Measurements from ENCODE around the gene TBCCD1. TPM values are rescaled to one million over a fixed set of nuclear protein-coding genes. Genes with fewer than 3 reads are reported as not detected.

Gene TBCCD1
- total and polyA plus RNA-seq, 2 of the 8 experiments (the other 6 are each of a cell fraction or from before 2014, with no cell fraction given): 11.3 to 13.9 TPM

GRCh38 chr3:186549497-186549896 lies 17.6 kb downstream of the TBCCD1 start:
- TF ChIP-seq BRCA1 (IDR thresholded peaks at IDR 0.05; ENCODE audit: low read depth, low read length) (no peak), MAFK (IDR thresholded peaks at IDR 0.05; ENCODE audit: low read depth, low read length) (peak; percentile 55; the same call in 1 of the 2 replicates), E2F6 (IDR thresholded peaks at IDR 0.05) (no peak), YY1 (IDR thresholded peaks at IDR 0.05; ENCODE audit: low read depth, low read length) (no peak), KDM5A (IDR thresholded peaks at IDR 0.05; ENCODE audit: low read length) (no peak)
- Histone ChIP-seq H2BK20ac (ENCODE audit: low read length) (no peak overlapping the region), H4K5ac (ENCODE audit: insufficient read length, low read depth, low read length) (no peak overlapping the region), H3K23me2 (ENCODE audit: low read depth, low read length) (no peaks in the 10 kb centered on the region), H3K79me1 (ENCODE audit: low read depth, low read length) (no peaks in the 10 kb centered on the region), H4K20me1 (replicated peaks in 1 of 2; ENCODE audit: control insufficient read depth in 1 of 2, insufficient read depth in 2 of 2, low read length in 2 of 2) (no peaks in the 10 kb centered on the region), H3K27ac (ENCODE audit: low read depth, low read length) (no peak overlapping the region), H2AK5ac (ENCODE audit: low read depth, low read length) (no peak overlapping the region), H3K4me2 (ENCODE audit: insufficient read depth in 1 of 2, low read depth in 2 of 2, low read length in 2 of 2) (no peak overlapping the region), H3K56ac (replicated peaks; ENCODE audit: insufficient read length, low read depth, low read length) (no peak overlapping the region), H2AFZ (ENCODE audit: low read length) (no peak overlapping the region), H3K9ac (replicated peaks in 1 of 4; ENCODE audit: extremely low read depth in 1 of 4, low read depth in 3 of 4, low read length in 3 of 4) (no peak overlapping the region), H3K14ac (ENCODE audit: insufficient read length) (no peak overlapping the region), H3K27me3 (replicated peaks in 1 of 4; ENCODE audit: control insufficient read depth in 3 of 4, extremely low read depth in 1 of 4, insufficient read depth in 3 of 4, low read length in 3 of 4) (no peaks in the 10 kb centered on the region), H4K8ac (ENCODE audit: extremely low read depth, insufficient read depth, low read length) (no peak overlapping the region), H3K23ac (ENCODE audit: insufficient read length) (no peak overlapping the region), H3K9me3 (ENCODE audit: insufficient read depth in 2 of 2, low read depth in 1 of 2, low read length in 1 of 2) (no peaks in the 10 kb centered on the region), H3K4me1 (replicated peaks in 1 of 4; ENCODE audit: control insufficient read depth in 3 of 4, insufficient read depth in 4 of 4, low read length in 3 of 4) (no peaks in the 10 kb centered on the region), H2BK12ac (ENCODE audit: low read depth, low read length) (no peak overlapping the region), H2BK120ac (replicated peaks; ENCODE audit: low read depth, low read length) (no peak overlapping the region), H3K4me3 (ENCODE audit: extremely low read depth in 1 of 4, insufficient read depth in 2 of 4, low read depth in 3 of 4, low read length in 4 of 4) (no peak overlapping the region), H2BK5ac (ENCODE audit: low read depth, low read length) (no peak overlapping the region), H3K36me3 (ENCODE audit: control insufficient read depth in 2 of 4, insufficient read depth in 4 of 4, low read length in 3 of 4) (peaks cover 0 to 7% (median 4%) of the 10 kb centered on the region in 4 experiments; a peak in 3 of 8 replicates), H4K91ac (replicated peaks; ENCODE audit: insufficient read length, low read length) (no peak overlapping the region), H3K4ac (replicated peaks; ENCODE audit: insufficient read length, low read depth, low read length) (no peak overlapping the region), H3K18ac (ENCODE audit: extremely low read depth, low read length) (no peak overlapping the region), H3K79me2 (ENCODE audit: control insufficient read depth in 1 of 2, insufficient read depth in 2 of 2, low read length in 2 of 2) (no peaks in the 10 kb centered on the region), H2BK15ac (ENCODE audit: low read length) (no peak overlapping the region)
- 91% methylated on average over 3 of the region's 3 CpGs; no CpG with 5 or more reads in 1 of the 2 experiments for WGBS, 2 experiments (ENCODE audit: extremely low coverage in 1 of 2, insufficient coverage in 1 of 2, insufficient read length in 1 of 2, insufficient replicate concordance in 2 of 2, low coverage in 1 of 2, low lambda C conversion rate in 2 of 2, missing lambda C conversion rate in 1 of 2)
- ChIA-PET POLR2A (ENCODE audit: partially characterized antibody) (interaction anchor here (1.1 to 2.0 kb wide), 2 partner anchors 13 to 15 kb away, joined by 3 to 5 read pairs; no protein-coding TSS in a partner anchor), CTCF (ENCODE audit: partially characterized antibody) (interaction anchor here (1.0 to 6.0 kb wide), 4 partner anchors 9 to 290 kb away, joined by 3 to 57 read pairs (median 6); no protein-coding TSS in a partner anchor)
- no peak for FAIRE-seq
- no peak for DNase-seq (ENCODE audit: low read depth in 1 of 2, low spot score in 2 of 2)
